Activated B cell treated with CpG ODN at 0.5 μM for 24 hours (primary cell): ENCODE results near the gene FAAP20. TPM values are rescaled to one million over a fixed set of nuclear protein-coding genes. Genes with fewer than 3 reads are reported as not detected.

Source experiments
- ATAC-seq: fragments of 200-7000 bp; cut with Tn5 transposase; one replicate; pipeline ENCODE4 v1.10.0; 2021; ENCODE audit warnings: low read depth, mild to moderate bottlenecking, moderate library complexity
- CTCF ChIA-PET: fragments of 350-600 bp; sonication (Branson Sonifier 250); formaldehyde crosslinking; loops from one replicate; lab custom pipeline; 2021; ENCODE audit warnings: antibody characterized with exemption; lab: Charles Lee
- POLR2A ChIA-PET: fragments of 350-600 bp; sonication (Branson Sonifier 250); formaldehyde crosslinking; loops from one replicate; lab custom pipeline; 2021; ENCODE audit warnings: antibody characterized with exemption; lab: Charles Lee
- DNase-seq: peaks from one replicate; pipeline ENCODE4 v3.0.0; 2022
- H3K27ac Mint-ChIP-seq: one replicate; pipeline ENCODE4 v1.8.0; 2020; ENCODE audit warnings: mixed read lengths
- H3K27me3 Mint-ChIP-seq: one replicate; pipeline ENCODE4 v1.8.0; 2021; ENCODE audit warnings: mixed read lengths
- H3K36me3 Mint-ChIP-seq: one replicate; pipeline ENCODE4 v1.8.0; 2021; ENCODE audit warnings: low read depth, mixed read lengths
- H3K4me1 Mint-ChIP-seq: one replicate; pipeline ENCODE4 v1.8.0; 2021; ENCODE audit warnings: mixed read lengths
- H3K4me3 Mint-ChIP-seq: one replicate; pipeline ENCODE4 v1.8.0; 2020; ENCODE audit warnings: mild to moderate bottlenecking, mixed read lengths
- H3K9me3 Mint-ChIP-seq: one replicate; pipeline ENCODE4 v1.8.0; 2020; ENCODE audit warnings: mixed read lengths
- CTCF ChIP-seq: fragments of 200-600 bp; IDR thresholded peaks from one replicate; pipeline ENCODE4 v1.8.0; 2022; ENCODE audit warnings: antibody characterized with exemption, mild to moderate bottlenecking
- intact Hi-C: fragments of 100-400 bp; cut with micrococcal nuclease; formaldehyde crosslinking; loops from one replicate; pipeline ENCODE4 v1.15.1; 2024
- total RNA-seq: library from RNA; stranded (reverse); gene quantifications from 2 replicates; pipeline ENCODE4 v1.2.3, GENCODE V29; 2022

FAAP20 gene
- total RNA-seq, 1 donor from 2014 or later = 73.7 TPM

GRCh38 chr1:2166254-2166653 is 28.3 kb downstream of the FAAP20 start:
- peaks cover 21% of the 10 kb centered on the region for H3K36me3 Mint-ChIP-seq
- H3K4me3 Mint-ChIP-seq = no peak overlapping the region
- no peaks in the 10 kb centered on the region for H3K27me3 Mint-ChIP-seq
- H3K27ac Mint-ChIP-seq = no peak overlapping the region
- intact Hi-C loops = no loop called here
- DNase-seq (no peak), ATAC-seq (no peak)
- H3K4me1 Mint-ChIP-seq = no peaks in the 10 kb centered on the region
- CTCF ChIA-PET = interaction anchor here (3.4 kb wide), 1 partner anchor 8 kb away, joined by 13 read pairs; no protein-coding TSS in a partner anchor
- POLR2A ChIA-PET = no interaction called here
- no peak for TF ChIP-seq CTCF
- H3K9me3 Mint-ChIP-seq = no peaks in the 10 kb centered on the region

DNA sequence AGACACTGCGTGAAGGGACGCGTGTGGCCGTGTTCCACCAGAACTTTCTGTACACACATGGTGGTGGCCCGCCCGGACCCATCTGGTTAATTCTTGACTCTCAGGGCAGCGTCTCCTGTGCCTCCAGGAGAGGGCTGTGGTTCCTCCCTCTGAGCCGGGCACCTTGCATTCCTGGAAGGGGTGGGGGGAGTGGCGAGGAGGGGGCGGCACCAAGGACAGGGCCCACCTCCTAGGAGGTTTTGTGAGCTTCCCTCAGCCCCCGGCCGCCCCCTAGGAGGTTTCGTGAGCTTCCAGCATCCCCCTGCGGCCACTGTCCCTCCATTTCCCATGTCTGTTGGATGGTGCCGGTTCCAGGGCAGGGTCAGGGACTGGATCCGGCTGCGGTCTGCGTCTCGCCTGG is 28.9 kb downstream of the FAAP20 start:
- ATAC-seq = no peak
- H3K27me3 Mint-ChIP-seq = no peaks in the 10 kb centered on the region
- no peak overlapping the region for H3K4me3 Mint-ChIP-seq
- DNase-seq = no peak
- TF ChIP-seq CTCF = no peak
- ChIA-PET CTCF (interaction anchor here (3.4 kb wide), 1 partner anchor 9 kb away, joined by 13 read pairs; no protein-coding TSS in a partner anchor), POLR2A (no interaction called here)
- H3K36me3 Mint-ChIP-seq = peaks cover 21% of the 10 kb centered on the region
- H3K4me1 Mint-ChIP-seq = no peaks in the 10 kb centered on the region
- no peaks in the 10 kb centered on the region for H3K9me3 Mint-ChIP-seq
- intact Hi-C loops = no loop called here
- no peak overlapping the region for H3K27ac Mint-ChIP-seq

DNA sequence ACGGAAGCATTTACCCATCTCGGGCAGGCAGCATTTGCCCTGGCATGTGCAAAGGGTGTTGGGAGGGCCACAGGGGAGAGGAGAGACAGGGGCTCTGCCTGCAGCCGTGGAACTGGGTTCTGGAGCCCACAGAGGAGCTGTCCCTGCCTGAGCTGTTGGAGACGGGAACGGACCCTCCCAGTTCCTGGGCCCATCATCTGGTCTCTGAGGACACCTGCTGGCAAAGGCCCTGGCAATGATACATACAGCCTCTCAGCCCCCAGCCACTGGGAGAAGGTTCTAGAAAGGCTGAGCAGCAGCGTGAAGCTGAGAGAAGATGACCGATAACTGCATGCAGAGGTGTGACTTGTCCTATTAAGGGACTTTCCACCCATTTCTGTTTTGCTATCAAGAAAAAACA is 31.4 kb downstream of the FAAP20 start:
- CTCF ChIA-PET = interaction anchor here (3.4 kb wide), 1 partner anchor 11 kb away, joined by 13 read pairs; no protein-coding TSS in a partner anchor
- POLR2A ChIA-PET = no interaction called here
- DNase-seq = no peak
- Mint-ChIP-seq H3K27ac (no peak overlapping the region), H3K27me3 (no peaks in the 10 kb centered on the region), H3K9me3 (no peaks in the 10 kb centered on the region), H3K4me1 (no peaks in the 10 kb centered on the region), H3K36me3 (peaks cover 35% of the 10 kb centered on the region), H3K4me3 (no peak overlapping the region)
- no peak for ATAC-seq
- TF ChIP-seq CTCF = no peak
- intact Hi-C loops = no loop called here

- DNase-seq = no peak
- H3K27me3 Mint-ChIP-seq = no peaks in the 10 kb centered on the region
- ATAC-seq = no peak
- intact Hi-C loops = no loop called here
- peaks cover 50% of the 10 kb centered on the region for H3K36me3 Mint-ChIP-seq
- no peak overlapping the region for H3K4me3 Mint-ChIP-seq
- no peaks in the 10 kb centered on the region for H3K9me3 Mint-ChIP-seq
- no peak for TF ChIP-seq CTCF
- no peak overlapping the region for H3K27ac Mint-ChIP-seq
- CTCF ChIA-PET = no interaction called here
- H3K4me1 Mint-ChIP-seq = no peaks in the 10 kb centered on the region
- POLR2A ChIA-PET = no interaction called here
These were observed 33.9 kb downstream of the FAAP20 start for GRCh38 chr1:2160451-2161300.

- Mint-ChIP-seq H3K4me1 (no peaks in the 10 kb centered on the region), H3K4me3 (no peak overlapping the region), H3K36me3 (peaks cover 55% of the 10 kb centered on the region), H3K27ac (no peak overlapping the region), H3K27me3 (no peaks in the 10 kb centered on the region), H3K9me3 (no peaks in the 10 kb centered on the region)
- TF ChIP-seq CTCF = no peak
- ChIA-PET POLR2A (no interaction called here), CTCF (no interaction called here)
- ATAC-seq = no peak
- no peak for DNase-seq
- intact Hi-C loops = no loop called here
These were observed 35.4 kb downstream of the FAAP20 start for GRCh38 chr1:2159124-2159523.
